Renal pelvis (tissue), 12 donors: ENCODE results near the gene APBB3. TPM values are rescaled to one million over a fixed set of nuclear protein-coding genes. Genes with fewer than 3 reads are reported as not detected.
"Not testable (repeated sequence)": the region's sequence is repeated elsewhere in the genome, so short reads cannot be mapped to it uniquely, and the experiment has no call there.

ENCODE experiments used
- DNase-seq: peaks from one replicate; pipeline ENCODE4 v3.0.0-alpha.2; 2013
- long read RNA-seq, 16 experiments: transcript quantifications; one replicate each; lab custom pipeline, GENCODE V29; 2026
- polyA plus RNA-seq, 3 donors: library from polyadenylated mRNA; unstranded; fragments of 120-200 nt; gene quantifications; one replicate each; pipeline ENCODE4 v1.2.1, GENCODE V29; 2013; ENCODE audit not compliant: insufficient read length in 3 of 3

The APBB3 gene, protein sequence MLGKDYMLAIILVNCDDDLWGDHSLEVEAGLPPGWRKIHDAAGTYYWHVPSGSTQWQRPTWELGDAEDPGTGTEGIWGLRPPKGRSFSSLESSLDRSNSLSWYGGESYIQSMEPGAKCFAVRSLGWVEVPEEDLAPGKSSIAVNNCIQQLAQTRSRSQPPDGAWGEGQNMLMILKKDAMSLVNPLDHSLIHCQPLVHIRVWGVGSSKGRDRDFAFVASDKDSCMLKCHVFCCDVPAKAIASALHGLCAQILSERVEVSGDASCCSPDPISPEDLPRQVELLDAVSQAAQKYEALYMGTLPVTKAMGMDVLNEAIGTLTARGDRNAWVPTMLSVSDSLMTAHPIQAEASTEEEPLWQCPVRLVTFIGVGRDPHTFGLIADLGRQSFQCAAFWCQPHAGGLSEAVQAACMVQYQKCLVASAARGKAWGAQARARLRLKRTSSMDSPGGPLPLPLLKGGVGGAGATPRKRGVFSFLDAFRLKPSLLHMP
- 10 to 100 TPM; 31.8 to 65.7 (median 61.0) TPM for polyA plus RNA-seq
- long read RNA-seq, donor 1, transcript APBB3-220 (6 exons, 723 nt), result major isoform, 6 of 13 reads
- long read RNA-seq, donor 1, partial matches to known transcripts, result 0 of 13 reads
- long read RNA-seq, donor 1, other reads (novel, unspliced or antisense), result 0 of 13 reads
- long read RNA-seq, donor 2, transcript APBB3-220 (6 exons, 723 nt), result major isoform, 7 of 21 reads
- long read RNA-seq, donor 2, partial matches to known transcripts, result 7 of 21 reads
- long read RNA-seq, donor 2, other reads (novel, unspliced or antisense), result 0 of 21 reads
- long read RNA-seq, donor 3, partial matches to known transcripts, result 0 of 10 reads
- long read RNA-seq, donor 3, other reads (novel, unspliced or antisense), result 0 of 10 reads
- long read RNA-seq, donor 4, partial matches to known transcripts, result 0 of 12 reads
- long read RNA-seq, donor 4, other reads (novel, unspliced or antisense), result 0 of 12 reads
- long read RNA-seq, donor 5, partial matches to known transcripts, result 0 of 5 reads
- long read RNA-seq, donor 5, other reads (novel, unspliced or antisense), result 0 of 5 reads
- long read RNA-seq, donor 6, partial matches to known transcripts, result 14 of 21 reads
- long read RNA-seq, donor 6, other reads (novel, unspliced or antisense), result 0 of 21 reads
- long read RNA-seq, donor 7, partial matches to known transcripts, result 0 of 9 reads
- long read RNA-seq, donor 7, other reads (novel, unspliced or antisense), result 0 of 9 reads
- long read RNA-seq, donor 8, partial matches to known transcripts, result 0 of 4 reads
- long read RNA-seq, donor 8, other reads (novel, unspliced or antisense), result 0 of 4 reads
- long read RNA-seq, donor 9, transcript APBB3-220 (6 exons, 723 nt), result major isoform, 5 of 11 reads
- long read RNA-seq, donor 9, partial matches to known transcripts, result 0 of 11 reads
- long read RNA-seq, donor 9, other reads (novel, unspliced or antisense), result 0 of 11 reads
- long read RNA-seq, donor 10, transcript APBB3-220 (6 exons, 723 nt), result major isoform, 5 of 18 reads
- long read RNA-seq, donor 10, partial matches to known transcripts, result 7 of 18 reads
- long read RNA-seq, donor 10, other reads (novel, unspliced or antisense), result 0 of 18 reads
- long read RNA-seq, donor 11, partial matches to known transcripts, result 0 of 8 reads
- long read RNA-seq, donor 11, other reads (novel, unspliced or antisense), result 0 of 8 reads
- long read RNA-seq, donor 12, transcript APBB3-220 (6 exons, 723 nt), result minor isoform, 5 of 32 reads
- long read RNA-seq, donor 12, transcript APBB3-208 (2 exons, 875 nt), result major isoform, 6 of 32 reads
- long read RNA-seq, donor 12, partial matches to known transcripts, result 12 of 32 reads
- long read RNA-seq, donor 12, other reads (novel, unspliced or antisense), result 0 of 32 reads
- long read RNA-seq, donor 13, transcript APBB3-208 (2 exons, 875 nt), result major isoform, 5 of 8 reads
- long read RNA-seq, donor 13, partial matches to known transcripts, result 0 of 8 reads
- long read RNA-seq, donor 13, other reads (novel, unspliced or antisense), result 0 of 8 reads
- long read RNA-seq, donor 14, transcript APBB3-220 (6 exons, 723 nt), result major isoform, 6 of 36 reads
- long read RNA-seq, donor 14, partial matches to known transcripts, result 20 of 36 reads
- long read RNA-seq, donor 14, other reads (novel, unspliced or antisense), result 0 of 36 reads
- long read RNA-seq, donor 15, transcript APBB3-208 (2 exons, 875 nt), result major isoform, 5 of 19 reads
- long read RNA-seq, donor 15, partial matches to known transcripts, result 5 of 19 reads
- long read RNA-seq, donor 15, other reads (novel, unspliced or antisense), result 0 of 19 reads
- long read RNA-seq, donor 16, partial matches to known transcripts, result 0 of 9 reads
- long read RNA-seq, donor 16, other reads (novel, unspliced or antisense), result 0 of 9 reads

- peak; percentile 98 for DNase-seq
These were observed at the start of gene APBB3, which contains the start of gene SLC35A4 for GRCh38 chr5:140564196-140565023. APBB3 (minus strand) TSS chr5:140564598; CDS start chr5:140564245, 353 bp downstream. SLC35A4 (plus strand) TSS chr5:140564828; CDS start chr5:140567170, 2,342 bp downstream.

DNA sequence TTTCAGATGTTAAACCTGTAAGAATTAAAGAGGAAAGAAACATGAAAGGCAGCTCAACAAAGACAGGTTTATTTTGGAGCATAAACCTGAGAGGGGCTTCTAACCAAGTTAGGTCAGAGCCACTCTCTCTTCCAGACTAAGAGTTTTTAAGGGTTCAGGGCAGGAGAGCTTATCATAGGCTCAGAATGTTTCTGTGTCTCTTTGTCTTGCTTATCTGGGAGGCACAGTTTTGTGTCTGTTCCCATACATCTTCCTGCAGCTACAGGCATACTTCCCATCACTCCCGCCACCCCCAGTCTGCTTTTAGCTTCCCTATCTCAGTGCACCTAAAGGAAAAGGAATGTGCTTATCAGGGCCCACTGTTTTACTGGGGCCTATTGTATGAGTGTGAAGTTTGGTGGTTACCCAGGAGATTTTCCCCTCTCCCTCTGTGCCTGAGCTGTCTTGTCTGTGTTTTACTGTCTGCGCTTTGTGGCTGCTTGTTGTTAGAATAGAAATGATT, 46.7 kb upstream of the APBB3 start:
- DNase-seq, result no peak

- no peak for DNase-seq
These were observed 44.7 kb upstream of the APBB3 start for GRCh38 chr5:140609126-140609525.

GRCh38 chr5:140608722-140609121, 44.3 kb upstream of the APBB3 start:
- no peak for DNase-seq

DNA sequence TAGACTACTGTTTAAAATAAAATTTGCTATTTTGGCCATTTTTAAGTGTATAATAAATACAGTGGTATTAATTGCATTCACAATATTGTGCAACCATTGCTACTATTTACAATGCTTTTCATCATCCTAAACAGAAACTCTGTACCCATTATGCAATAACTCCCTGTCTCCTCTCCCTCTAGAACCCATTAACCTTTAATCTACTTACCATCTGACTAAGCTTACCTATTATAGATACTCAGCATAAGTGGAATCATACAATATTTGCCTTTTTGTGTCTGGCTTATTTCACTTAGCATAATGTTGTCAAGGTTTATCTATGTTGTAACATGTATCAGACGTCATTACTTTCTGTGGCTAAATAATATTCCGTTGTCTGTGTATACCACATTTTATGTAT, 42.6 kb upstream of the APBB3 start:
- no peak for DNase-seq

GRCh38 chr5:140605879-140606278, 41.5 kb upstream of the APBB3 start:
- no peak for DNase-seq

GRCh38 chr5:140603734-140604133, 39.3 kb upstream of the APBB3 start:
- no peak for DNase-seq

GRCh38 chr5:140603446-140603698, 39.0 kb upstream of the APBB3 start:
- DNase-seq, result not testable (repeated sequence)

DNA sequence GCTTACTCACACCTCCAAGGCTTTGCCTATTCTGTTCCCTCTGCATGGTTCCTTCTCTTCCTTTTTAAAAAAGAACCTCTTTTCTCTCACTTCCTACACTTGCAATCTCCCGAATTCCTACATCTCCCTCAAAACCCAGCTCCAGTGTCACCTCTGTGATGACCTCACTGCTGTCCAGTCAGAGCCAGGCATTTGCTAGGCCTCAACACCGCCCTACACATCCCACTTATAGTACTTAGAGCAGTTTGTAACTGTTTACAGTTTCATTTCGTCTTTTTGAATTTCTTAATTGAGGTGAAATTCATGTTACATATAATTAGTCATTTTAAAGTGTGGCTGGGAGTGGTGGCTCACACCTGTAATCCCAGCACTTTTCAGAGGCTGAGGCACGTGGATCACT, 37.7 kb upstream of the APBB3 start:
- no peak for DNase-seq

- no peak for DNase-seq
These were observed 35.7 kb upstream of the APBB3 start for GRCh38 chr5:140600096-140600495.

DNA sequence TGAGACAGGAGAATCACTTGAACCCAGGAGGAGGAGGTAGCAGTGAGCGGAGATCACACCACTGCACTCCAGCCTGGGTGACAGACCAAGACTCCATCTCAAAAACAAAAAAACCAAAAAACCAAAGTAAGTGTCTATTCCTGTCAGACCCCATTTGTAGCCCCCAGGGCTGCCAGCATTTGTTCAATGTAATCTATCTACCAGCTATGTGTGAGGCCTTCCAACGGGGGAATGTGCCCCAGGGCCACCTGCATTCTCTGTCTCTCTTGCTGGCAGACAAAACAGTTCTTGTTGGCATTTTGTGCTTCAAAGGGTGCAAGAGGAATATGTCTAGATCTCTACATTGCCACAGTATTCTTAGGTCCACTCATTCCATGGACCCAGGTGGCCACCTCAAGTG, 34.4 kb upstream of the APBB3 start:
- DNase-seq, result no peak

- no peak for DNase-seq
These were observed 31.9 kb upstream of the APBB3 start for GRCh38 chr5:140596321-140596741.

- DNase-seq, result no peak
These were observed 31.3 kb upstream of the APBB3 start for GRCh38 chr5:140595538-140596300.

GRCh38 chr5:140594169-140594568, 29.8 kb upstream of the APBB3 start:
- no peak for DNase-seq

DNA sequence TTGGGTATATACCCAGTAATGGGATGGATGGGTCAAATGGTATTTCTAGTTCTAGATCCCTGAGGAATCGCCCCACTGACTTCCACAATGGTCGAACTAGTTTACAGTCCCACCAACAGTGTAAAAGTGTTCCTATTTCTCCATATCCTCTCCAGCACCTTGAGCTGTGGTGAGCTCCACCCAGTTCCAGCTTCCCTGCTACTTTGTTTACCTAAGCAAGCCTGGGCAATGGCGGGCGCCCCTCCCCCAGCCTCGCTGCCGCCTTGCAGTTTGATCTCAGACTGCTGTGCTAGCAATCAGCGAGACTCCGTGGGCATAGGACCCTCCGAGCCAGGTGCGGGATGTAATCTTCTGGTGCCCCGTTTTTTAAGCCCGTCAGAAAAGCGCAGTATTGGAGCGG, 28.7 kb upstream of the APBB3 start:
- DNase-seq, result not testable (repeated sequence)

DNA sequence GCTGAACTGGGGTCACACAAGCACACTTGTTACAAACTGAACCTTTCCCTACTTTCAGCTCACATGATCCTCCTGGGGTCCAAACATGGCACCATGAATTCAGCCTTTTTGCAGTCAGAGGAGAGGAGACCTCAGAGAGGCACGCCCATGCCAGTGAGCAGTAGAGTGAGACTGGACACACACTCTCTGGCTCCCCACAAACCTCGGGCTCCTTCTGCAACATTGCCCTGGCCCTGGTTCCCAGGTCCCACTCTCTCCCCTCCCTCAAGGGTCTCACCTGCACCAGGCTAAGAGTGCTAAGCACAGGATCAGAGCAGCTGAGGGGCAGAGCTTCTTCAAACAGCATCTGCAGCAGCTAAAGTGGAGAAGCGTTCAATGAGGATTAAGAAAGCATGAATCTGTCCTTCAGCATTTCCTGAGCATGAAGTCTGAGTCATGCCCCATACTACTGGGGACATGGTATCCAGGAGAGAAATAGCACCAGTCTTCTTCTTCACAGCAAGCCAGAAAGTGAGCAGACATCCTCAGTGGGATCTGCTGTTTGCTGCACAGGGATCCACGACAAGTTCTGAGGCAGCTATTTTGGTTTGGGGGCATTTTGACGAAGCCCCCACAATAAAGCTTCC, 27.5 kb upstream of the APBB3 start:
- DNase-seq, result no peak

DNA sequence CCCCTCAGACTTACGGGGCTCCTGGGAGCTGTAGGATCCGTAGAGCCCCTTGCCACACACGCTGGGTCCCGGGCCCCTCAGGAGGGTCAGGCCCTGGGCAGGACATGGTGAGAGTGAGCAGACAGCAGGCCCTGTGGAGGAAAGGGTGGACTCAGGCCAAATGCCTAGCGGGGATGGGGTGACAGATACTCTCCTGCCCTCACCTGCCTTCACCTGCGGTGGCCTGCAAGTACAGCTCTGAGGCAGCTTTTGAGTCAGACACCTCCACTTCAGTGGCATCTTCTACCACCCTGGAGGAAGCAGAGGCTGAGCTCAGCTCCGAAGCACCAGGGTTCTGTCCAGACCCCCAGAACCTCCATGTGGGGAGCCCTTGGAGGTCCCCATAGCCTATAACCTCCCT, 26.5 kb upstream of the APBB3 start:
- no peak for DNase-seq
